ENCODE measurements around the gene HEXIM1.

The HEXIM1 gene

DNA sequence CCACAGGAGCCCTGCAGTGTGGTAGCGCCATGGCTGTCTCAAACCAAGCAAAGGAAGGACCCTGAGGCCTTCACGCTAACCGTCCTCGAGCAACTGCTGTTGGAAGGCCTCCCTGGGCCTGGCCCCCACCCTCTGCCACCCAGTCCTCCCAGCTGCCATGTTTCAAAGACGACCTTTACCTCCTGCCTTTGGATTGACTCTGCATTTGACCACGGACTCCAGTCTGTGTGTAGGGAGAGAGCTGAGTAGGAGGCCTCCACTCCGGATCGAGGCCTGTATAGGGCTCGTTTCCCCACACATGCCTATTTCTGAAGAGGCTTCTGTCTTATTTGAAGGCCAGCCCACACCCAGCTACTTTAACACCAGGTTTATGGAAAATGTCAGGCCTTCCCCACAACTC, 40.2 kb upstream of the HEXIM1 start:
- peak overlapping the region; percentile 65 for H3K27ac Mint-ChIP-seq
- ATAC-seq (replicated peaks), result no peak
- H3K36me3 Mint-ChIP-seq, result peaks cover 27 to 40% of the 10 kb centered on the region in 2 donors
- H3K4me1 Mint-ChIP-seq, result peaks cover 12 to 17% of the 10 kb centered on the region in 2 donors
- H3K4me3 Mint-ChIP-seq, result no peak overlapping the region
- H3K27me3 Mint-ChIP-seq, result no peaks in the 10 kb centered on the region
- DNase-seq, result no peak
- no peaks in the 10 kb centered on the region for H3K9me3 Mint-ChIP-seq

DNA sequence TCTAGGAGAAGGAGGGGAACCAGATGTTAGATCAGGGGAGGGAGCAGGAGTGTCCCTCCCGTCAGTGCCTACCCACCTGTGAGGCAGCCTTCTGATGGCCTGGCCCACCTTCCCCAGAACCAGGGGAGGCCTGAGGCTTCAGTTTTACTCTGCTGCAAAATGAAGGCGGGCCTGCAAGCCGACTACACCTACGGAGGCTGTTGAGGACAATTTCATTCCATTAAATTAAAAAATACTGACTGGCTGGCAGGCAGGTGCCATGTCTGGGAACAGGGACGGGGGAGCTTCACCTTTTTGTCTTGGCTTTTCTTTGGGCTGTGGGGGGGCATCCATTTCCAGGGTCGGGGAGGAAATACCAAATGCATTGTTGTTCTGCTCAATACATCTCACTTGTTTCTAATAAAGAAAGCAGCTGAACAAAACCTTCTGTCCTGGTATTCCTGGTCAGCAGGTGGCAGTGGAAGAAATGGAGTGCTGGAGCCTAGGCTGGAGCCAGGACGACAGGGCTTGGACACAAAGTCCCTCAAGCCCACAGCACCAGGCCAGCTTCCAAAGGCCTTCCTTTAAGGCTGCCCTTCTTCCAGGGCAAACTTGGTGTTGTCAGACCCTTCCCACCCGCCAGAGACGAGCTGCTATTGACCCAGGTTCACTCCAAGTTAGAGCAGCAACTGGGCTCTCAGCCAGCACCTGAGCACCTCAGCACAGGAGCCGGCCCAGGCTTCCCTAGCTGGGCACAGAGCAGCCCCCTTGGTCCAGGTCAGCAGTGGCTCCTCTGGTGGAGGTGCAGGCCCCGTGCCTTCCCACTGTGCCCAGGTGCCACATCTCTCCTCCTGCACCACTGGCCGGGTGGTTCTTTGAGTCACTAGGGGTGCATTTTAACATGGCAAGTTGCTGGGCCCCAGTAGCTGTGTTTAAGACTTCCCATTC, 39.4 kb upstream of the HEXIM1 start:
- Mint-ChIP-seq H3K27me3 (no peaks in the 10 kb centered on the region), H3K36me3 (peaks cover 20 to 32% of the 10 kb centered on the region in 2 donors), H3K27ac (peak overlapping the region; percentile 65), H3K9me3 (no peaks in the 10 kb centered on the region), H3K4me3 (no peak overlapping the region), H3K4me1 (peaks cover 12 to 17% of the 10 kb centered on the region in 2 donors)
- ATAC-seq (replicated peaks) (no peak), DNase-seq (no peak)

DNA sequence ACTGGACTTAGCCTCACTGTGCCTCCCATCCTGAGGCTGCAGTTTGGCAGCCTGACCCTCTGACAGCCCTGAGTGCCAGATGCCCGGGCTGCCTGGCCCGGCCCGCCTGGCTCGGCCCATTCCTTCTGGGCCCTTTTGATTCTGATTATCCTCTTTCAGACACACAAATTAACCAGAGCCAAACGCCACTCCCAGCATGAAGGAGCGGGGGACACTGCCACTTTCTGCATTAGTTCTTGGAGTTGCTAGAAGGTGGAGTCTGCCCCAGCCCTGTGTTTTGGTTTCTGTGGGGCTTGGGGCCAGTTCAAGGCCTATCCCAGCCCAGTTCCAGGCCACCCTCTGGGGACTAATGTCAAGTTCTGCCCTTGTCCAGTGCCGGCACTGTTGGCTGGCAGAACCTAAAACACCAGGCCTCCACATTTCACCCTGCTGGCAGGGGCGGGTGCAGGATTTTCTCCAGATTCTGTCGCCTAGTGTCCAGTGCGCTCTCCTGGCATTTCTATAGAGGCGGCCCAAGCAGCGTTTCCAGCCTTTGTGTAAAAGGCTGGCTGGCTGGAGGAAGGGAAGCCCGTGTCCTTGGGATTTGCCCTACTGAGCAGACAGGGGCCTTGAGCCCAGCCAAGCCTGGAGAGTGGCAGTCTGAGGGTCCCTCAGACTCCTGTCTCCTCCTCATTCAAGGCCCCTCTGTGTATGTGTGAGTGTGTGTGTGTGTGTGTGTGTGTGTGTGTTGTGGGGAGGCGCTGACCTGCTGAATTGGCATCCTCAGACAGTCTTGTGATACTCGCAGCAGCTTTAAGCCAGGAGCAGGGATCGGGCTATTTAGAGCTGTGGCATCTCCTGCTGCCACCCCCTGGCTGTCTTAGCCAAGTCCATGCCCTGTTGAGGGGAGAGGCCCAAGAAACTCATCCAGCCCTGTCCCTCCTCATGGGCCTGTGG, 37.3 kb upstream of the HEXIM1 start:
- no peaks in the 10 kb centered on the region for H3K9me3 Mint-ChIP-seq
- ATAC-seq (replicated peaks) (peak in 1 of 2 donors; percentile 12), DNase-seq (no peak)
- peaks cover 14 to 21% of the 10 kb centered on the region in 2 donors for H3K36me3 Mint-ChIP-seq
- H3K4me3 Mint-ChIP-seq, result no peak overlapping the region
- H3K4me1 Mint-ChIP-seq, result peaks cover 12 to 17% of the 10 kb centered on the region in 2 donors
- peaks cover 0 to 4% of the 10 kb centered on the region in 2 donors for H3K27me3 Mint-ChIP-seq
- no peak overlapping the region for H3K27ac Mint-ChIP-seq

DNA sequence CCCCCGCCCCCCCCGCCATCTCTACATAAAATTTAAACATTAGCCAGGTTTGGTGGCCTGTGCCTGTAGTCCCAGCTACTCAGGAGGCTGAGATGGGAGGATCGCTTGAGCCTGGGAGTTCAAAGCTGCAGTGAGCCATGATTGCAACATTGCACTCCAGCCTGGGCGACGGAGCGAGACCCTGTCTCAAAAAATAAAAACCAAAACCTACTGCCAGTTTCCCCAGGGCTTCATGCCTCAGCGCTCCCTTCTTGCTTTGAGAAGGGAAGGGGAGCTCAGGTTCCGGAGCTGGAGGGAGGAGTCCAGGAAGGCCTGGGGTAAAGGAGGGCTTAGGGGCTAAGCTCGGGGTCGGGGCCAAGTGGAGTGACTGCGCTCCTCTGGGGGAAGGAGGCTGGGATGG, 36.4 kb upstream of the HEXIM1 start:
- Mint-ChIP-seq H3K27me3 (peaks cover 0 to 11% of the 10 kb centered on the region in 2 donors), H3K27ac (peak overlapping the region; percentile 43), H3K36me3 (peaks cover 10 to 15% of the 10 kb centered on the region in 2 donors), H3K4me3 (no peak overlapping the region), H3K4me1 (peaks cover 12 to 17% of the 10 kb centered on the region in 2 donors), H3K9me3 (no peaks in the 10 kb centered on the region)
- ATAC-seq (replicated peaks), result peak; percentile 49 to 50
- DNase-seq, result no peak

DNA sequence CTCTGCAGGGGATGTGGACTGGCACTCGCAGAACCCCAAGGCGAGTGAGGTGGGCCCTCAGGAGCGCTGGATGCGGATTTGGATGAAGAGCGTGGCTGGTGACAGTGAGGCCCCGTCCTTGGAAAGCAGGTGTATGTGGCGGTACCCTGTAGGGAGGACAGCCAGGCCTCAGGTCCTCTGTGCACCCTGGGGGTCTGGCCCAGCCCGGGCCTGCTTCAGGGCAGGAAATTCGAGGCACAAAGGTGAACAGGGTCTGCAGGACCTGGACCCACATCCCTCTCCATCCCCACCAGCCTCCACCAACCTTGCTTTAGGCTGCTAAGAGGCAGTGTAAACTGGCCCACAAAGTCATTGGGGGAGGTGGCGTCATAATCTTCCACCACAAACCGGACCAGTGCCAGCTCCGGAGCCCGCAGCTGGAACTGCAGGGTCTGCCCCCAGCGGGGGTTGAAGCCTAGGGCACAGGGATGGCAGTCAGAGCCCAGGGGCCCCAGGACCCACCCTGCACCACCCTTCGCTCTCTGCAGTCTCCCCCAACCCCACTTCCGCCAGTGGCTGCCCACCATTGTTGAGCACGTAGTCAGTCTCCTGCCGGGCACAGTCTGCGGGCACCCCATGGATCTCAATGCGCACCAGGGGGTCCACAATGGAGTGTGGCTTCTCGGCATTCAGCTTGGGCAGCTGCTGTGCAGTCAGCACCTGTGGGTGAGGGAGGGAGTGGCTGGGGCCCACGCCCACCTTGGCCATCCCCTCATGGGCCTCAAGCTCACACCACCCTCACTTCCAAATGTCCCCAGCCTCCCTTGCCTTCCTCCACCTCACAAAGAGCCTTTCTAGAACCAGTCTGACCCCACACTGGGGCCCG, 35.5 kb upstream of the HEXIM1 start:
- Mint-ChIP-seq H3K9me3 (no peaks in the 10 kb centered on the region), H3K27ac (peak overlapping the region; percentile 75), H3K36me3 (peaks cover 8 to 12% of the 10 kb centered on the region in 2 donors), H3K4me1 (peaks cover 12 to 17% of the 10 kb centered on the region in 2 donors), H3K27me3 (peaks cover 0 to 11% of the 10 kb centered on the region in 2 donors), H3K4me3 (no peak overlapping the region)
- no peak for DNase-seq
- no peak for ATAC-seq (replicated peaks)

DNA sequence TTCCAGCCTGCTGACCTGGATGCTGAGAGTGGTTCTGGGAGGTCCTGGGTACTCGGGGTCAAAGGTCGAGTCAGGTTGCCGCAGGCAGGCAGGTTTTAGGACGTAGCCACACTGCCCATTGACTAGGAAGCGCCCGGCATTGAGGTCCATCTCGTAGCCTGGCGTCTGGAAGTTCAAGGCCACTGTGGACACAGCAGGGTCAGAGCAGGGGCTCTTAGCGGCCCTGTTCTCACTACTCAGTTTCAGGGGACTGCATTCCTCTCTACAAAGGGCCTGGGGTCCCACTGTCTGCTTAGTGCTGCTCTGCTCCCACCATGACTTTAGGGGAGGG, 34.9 kb upstream of the HEXIM1 start:
- no peak for ATAC-seq (replicated peaks)
- Mint-ChIP-seq H3K27me3 (peaks cover 0 to 11% of the 10 kb centered on the region in 2 donors), H3K4me1 (peaks cover 10 to 17% of the 10 kb centered on the region in 2 donors), H3K27ac (no peak overlapping the region), H3K9me3 (no peaks in the 10 kb centered on the region), H3K4me3 (no peak overlapping the region), H3K36me3 (peaks cover 3 to 6% of the 10 kb centered on the region in 2 donors)
- DNase-seq, result no peak

DNA sequence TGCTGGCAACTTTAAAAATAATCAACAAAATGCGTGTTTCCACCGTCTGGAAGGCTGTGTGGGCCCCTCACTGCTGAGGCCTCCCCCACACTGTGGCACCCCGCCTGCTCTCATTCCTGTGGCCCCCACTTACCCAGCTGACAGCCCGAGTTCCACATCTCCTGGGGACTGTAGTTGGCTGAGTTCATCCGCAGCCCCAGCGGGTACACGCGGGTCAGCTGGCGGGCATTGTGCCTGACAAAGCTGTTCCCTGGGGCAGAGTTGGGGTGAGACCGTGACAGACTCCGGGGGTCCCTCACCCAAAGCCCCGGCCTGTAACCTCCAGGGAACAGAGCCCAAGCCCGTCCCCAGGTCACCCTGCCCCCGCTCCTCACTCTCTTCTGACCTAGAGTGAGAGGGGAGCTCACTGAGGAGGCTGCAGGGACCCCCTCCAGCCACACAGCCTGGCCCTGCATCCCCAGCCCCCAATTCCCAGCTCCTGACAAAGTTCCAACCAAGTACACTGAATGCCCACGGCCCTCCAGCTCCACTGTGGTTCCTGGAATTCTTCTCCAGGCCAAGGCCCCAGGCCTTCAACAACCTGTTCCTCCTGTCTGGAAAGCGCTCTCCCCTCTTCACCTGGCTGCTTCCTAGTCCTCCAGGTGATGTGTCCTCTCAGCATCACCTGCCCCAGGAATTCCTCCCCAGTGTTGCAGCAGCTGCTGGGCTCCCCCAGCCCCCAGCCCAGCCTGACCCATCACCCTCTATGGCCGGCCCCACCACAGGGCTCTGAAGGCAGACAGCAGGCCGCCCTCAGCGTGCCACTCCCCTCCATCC, 34.0 kb upstream of the HEXIM1 start:
- H3K4me3 Mint-ChIP-seq, result no peak overlapping the region
- no peak overlapping the region for H3K27ac Mint-ChIP-seq
- peaks cover 2 to 3% of the 10 kb centered on the region in 2 donors for H3K36me3 Mint-ChIP-seq
- DNase-seq, result no peak
- peaks cover 10 to 17% of the 10 kb centered on the region in 2 donors for H3K4me1 Mint-ChIP-seq
- H3K27me3 Mint-ChIP-seq, result peaks cover 0 to 15% of the 10 kb centered on the region in 2 donors
- no peaks in the 10 kb centered on the region for H3K9me3 Mint-ChIP-seq
- ATAC-seq (replicated peaks), result no peak

DNA sequence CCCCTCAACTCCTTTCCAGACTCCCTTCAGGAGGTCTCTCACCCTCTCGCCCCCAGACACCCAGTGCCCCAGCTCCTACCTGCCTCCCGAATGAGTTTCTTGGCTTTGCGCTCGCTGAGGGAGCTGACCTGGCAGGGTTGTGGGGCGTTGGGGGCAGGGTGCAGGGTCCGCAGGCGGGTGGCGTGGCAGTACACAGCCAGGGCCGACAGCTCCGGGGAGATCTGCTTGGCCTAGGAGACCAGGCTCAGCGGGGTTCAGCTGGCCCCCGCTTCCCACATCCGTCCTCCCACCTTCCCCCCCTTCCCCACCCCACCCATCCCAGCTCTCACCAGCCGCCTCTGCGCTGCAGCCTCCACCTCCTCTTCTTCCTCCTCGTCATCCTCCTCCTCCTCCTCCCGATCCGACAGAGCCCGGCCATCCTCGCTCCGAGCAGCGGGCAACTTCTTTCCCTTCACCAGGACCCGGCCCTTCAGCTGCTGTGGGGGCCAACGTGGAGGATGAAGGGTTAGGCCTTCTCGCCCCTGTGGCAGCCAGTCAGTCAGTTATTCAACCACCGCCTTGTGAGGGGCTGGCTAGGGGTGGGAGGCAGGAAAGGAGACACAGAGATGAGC, 33.2 kb upstream of the HEXIM1 start:
- Mint-ChIP-seq H3K4me1 (peaks cover 10 to 17% of the 10 kb centered on the region in 2 donors), H3K27me3 (peaks cover 0 to 20% of the 10 kb centered on the region in 2 donors), H3K27ac (no peak overlapping the region), H3K36me3 (no peaks in the 10 kb centered on the region), H3K9me3 (no peaks in the 10 kb centered on the region), H3K4me3 (no peak overlapping the region)
- DNase-seq, result no peak
- no peak for ATAC-seq (replicated peaks)

DNA sequence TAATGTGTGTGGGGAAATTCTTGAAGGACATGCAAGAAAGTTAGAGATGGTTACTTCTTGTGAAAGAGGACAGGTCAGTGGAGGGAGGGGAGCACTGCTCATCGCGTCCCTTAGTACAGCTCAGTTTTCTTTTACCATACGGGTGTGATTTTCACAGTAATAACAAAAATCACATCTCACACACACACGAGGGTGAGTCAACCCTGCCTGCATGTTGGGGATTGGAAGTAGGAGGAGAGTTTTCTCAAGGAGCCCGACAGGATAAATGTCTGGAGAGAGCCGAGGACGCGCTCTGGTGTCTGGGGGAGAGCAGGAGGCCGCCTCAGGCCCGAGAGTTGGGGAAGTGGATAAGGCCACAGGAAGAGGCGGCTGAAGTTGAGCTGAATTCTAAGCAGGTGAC, 32.4 kb upstream of the HEXIM1 start:
- H3K4me3 Mint-ChIP-seq, result no peak overlapping the region
- no peaks in the 10 kb centered on the region for H3K36me3 Mint-ChIP-seq
- H3K9me3 Mint-ChIP-seq, result no peaks in the 10 kb centered on the region
- no peak overlapping the region for H3K27ac Mint-ChIP-seq
- H3K4me1 Mint-ChIP-seq, result peaks cover 10 to 17% of the 10 kb centered on the region in 2 donors
- ATAC-seq (replicated peaks) (no peak), DNase-seq (no peak)
- peaks cover 0 to 24% of the 10 kb centered on the region in 2 donors for H3K27me3 Mint-ChIP-seq

DNA sequence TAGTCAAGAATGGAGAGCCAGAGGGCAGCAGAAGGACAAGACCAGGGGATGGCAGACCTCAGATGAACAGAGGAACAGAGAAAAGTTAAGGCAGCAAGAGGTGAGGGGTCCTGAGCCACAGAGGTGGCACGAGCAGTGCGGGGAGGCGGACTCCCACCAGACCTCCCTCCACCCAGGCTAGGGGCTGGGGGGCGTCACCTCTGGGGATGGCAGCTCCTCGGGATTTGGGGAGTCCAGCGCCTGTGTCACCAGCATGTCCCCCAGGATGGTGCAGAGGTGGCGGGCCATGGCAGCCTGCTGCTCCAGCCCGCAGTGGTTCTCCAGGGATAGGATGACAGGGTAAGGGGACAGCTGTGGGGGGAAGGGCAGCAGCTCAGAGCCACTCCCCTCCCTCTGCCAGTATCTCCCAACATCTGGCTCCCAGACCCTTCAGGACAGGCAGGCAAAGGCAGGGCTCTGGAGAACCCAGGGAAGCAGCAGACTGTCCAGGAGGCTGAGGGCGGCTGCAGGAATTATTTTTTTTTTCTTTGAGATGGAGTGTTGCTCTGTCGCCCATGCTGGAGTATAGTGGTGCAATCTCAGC, 31.8 kb upstream of the HEXIM1 start:
- Mint-ChIP-seq H3K4me1 (peaks cover 6 to 10% of the 10 kb centered on the region in 2 donors), H3K27ac (no peak overlapping the region), H3K4me3 (no peak overlapping the region), H3K36me3 (no peaks in the 10 kb centered on the region), H3K9me3 (no peaks in the 10 kb centered on the region), H3K27me3 (peaks cover 4 to 29% of the 10 kb centered on the region in 2 donors)
- ATAC-seq (replicated peaks) (no peak), DNase-seq (no peak)

DNA sequence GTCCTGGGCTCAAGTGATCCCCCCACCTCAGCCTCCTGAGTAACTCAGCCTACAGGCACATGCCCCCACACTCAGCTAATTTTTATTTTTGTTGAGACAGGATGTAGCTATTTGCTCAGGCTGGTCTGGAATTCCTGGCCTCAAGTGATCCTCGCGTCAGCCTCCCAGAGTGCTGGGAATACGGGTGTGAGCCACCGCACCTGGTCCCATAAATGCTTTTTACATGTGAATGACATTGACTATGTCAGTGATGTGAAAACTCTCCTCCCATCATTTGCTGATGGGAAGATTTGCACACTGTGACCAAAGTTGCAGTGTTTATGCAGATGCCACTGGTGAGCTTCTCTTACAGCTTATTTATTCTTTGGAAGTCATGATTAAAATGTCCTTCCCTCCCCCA, 30.9 kb upstream of the HEXIM1 start:
- H3K9me3 Mint-ChIP-seq, result no peaks in the 10 kb centered on the region
- DNase-seq, result no peak
- peaks cover 9 to 35% of the 10 kb centered on the region in 2 donors for H3K27me3 Mint-ChIP-seq
- no peaks in the 10 kb centered on the region for H3K36me3 Mint-ChIP-seq
- H3K27ac Mint-ChIP-seq, result no peak overlapping the region
- no peak overlapping the region for H3K4me3 Mint-ChIP-seq
- peaks cover under 1 to 2% of the 10 kb centered on the region in 2 donors for H3K4me1 Mint-ChIP-seq
- ATAC-seq (replicated peaks), result no peak

DNA sequence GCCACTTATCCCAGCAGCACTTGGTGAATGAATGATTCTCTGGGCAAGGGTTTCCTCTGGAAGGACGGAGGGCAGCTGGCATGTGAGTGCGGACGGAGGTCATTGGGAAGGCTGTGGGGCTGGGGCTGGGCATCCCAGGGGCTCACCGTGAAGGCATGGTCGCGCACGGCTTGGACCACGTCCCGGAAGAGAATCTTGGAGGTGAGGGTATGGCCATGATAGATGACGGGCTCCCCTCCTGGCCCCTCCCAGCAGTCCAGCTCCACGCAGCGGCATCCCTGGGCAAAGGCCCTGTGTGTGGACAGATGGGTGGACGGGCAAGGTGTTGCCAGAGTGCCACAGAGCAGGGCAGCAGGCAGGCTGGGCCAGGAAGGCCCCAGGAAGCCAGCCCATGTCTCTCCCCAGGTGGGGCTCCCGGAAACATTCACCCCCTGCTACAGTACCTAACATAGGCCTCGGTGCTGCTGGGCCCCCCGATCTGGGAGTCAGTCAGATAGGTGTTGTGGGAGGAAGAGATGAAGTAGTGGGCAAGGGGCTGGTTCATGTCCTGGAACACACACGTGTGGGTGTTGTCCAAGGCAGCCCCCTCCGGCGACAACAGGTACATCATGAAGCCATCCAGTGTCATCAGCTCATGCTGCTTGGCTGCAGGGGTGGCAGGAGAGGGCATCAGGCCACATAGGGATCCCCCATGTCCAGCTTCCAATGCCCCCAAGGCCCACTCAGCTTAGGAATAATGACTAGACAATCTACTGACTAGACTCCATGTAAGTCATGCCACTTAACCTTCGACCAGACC, 30.2 kb upstream of the HEXIM1 start:
- no peaks in the 10 kb centered on the region for H3K4me1 Mint-ChIP-seq
- ATAC-seq (replicated peaks), result no peak
- H3K36me3 Mint-ChIP-seq, result no peaks in the 10 kb centered on the region

More for the DNA sequence above, 30.2 kb upstream of the HEXIM1 start:
- no peak for DNase-seq
- H3K27me3 Mint-ChIP-seq, result peaks cover 9 to 35% of the 10 kb centered on the region in 2 donors
- no peak overlapping the region for H3K4me3 Mint-ChIP-seq
- no peak overlapping the region for H3K27ac Mint-ChIP-seq
- no peaks in the 10 kb centered on the region for H3K9me3 Mint-ChIP-seq

Measured in stimulated activated naive B cell treated with anti-CD40 and anti-IgM and Interleukin-4, amounts not matched to agents 10 μg/mL and 1 μg/mL and 100 μg/mL, for 72 hours (primary cell).